ENCODE measurements around the gene PALLD. TPM values are rescaled to one million over a fixed set of nuclear protein-coding genes. Genes with fewer than 3 reads are reported as not detected.

The PALLD gene
- total RNA-seq, 1 donor from 2014 or later, result 69.2 TPM

DNA sequence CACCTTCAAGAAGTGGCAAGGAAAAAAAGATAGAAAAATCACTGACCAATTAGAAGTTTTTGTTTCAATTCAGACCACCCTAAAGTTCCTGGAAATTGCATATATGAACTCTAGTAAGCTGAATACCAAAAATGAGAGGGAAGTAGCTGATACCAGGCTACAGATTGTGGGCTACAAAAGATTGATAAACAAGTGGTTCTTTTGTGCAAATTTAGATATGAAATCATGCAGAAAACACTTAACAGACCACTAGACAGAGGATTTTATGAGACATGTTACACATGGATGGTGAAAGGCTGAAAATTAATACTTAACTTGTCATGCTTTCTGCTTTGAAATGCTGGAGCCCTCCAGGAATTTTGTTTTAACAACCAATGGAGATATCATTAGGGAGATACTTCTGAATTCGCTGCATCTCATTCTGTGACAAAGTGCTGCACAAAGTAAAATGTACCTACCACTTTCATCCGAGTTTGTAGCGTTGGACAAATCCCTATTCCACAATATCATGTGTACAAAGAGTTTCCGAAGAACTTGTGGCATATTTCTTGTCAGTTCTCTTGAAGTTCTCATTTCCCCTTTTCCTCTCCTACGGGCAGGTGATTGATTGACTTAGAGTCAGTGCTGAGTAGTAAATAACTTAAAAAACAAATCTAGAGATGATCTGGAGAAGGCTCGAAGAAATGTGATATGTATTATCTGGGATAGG, 235.0 kb downstream of the PALLD start:
- no peaks in the 10 kb centered on the region for H3K27me3 ChIP-seq (ENCODE audit: control insufficient read depth, insufficient read depth, low read length)
- H3K36me3 ChIP-seq (ENCODE audit: control insufficient read depth, insufficient read depth, low read length), result no peaks in the 10 kb centered on the region
- no peak for DNase-seq (ENCODE audit: low read depth)
- TF ChIP-seq, protein P1, sequence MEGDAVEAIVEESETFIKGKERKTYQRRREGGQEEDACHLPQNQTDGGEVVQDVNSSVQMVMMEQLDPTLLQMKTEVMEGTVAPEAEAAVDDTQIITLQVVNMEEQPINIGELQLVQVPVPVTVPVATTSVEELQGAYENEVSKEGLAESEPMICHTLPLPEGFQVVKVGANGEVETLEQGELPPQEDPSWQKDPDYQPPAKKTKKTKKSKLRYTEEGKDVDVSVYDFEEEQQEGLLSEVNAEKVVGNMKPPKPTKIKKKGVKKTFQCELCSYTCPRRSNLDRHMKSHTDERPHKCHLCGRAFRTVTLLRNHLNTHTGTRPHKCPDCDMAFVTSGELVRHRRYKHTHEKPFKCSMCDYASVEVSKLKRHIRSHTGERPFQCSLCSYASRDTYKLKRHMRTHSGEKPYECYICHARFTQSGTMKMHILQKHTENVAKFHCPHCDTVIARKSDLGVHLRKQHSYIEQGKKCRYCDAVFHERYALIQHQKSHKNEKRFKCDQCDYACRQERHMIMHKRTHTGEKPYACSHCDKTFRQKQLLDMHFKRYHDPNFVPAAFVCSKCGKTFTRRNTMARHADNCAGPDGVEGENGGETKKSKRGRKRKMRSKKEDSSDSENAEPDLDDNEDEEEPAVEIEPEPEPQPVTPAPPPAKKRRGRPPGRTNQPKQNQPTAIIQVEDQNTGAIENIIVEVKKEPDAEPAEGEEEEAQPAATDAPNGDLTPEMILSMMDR (IDR thresholded peaks at IDR 0.05; ENCODE audit: insufficient read depth, low read length, severe bottlenecking), result no peak
- no peak overlapping the region for H3K4me3 ChIP-seq (ENCODE audit: low read depth, low read length)
- FAIRE-seq, result no peak

DNA sequence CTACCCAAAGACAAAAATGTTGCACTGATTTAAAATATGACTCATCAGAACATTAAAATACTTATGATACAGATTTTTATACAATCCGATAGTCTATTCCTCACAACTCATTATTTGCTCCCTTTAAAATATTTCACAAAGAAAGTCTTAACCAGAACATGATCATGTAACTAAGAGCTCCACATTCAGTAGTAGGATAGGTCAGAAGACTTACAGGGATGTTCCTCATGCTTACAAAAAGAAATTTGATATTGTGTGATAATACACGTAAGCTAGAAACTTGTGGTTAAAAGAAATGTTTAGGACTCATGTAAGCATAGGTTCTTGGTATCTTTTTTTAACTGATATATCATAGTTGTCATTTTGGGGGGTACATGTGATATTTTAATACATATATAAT, 235.9 kb downstream of the PALLD start:
- DNase-seq (ENCODE audit: low read depth) (no peak), FAIRE-seq (no peak)
- TF ChIP-seq, protein P1 (IDR thresholded peaks at IDR 0.05; ENCODE audit: insufficient read depth, low read length, severe bottlenecking), result no peak
- Histone ChIP-seq H3K36me3 (ENCODE audit: control insufficient read depth, insufficient read depth, low read length) (no peaks in the 10 kb centered on the region), H3K4me3 (ENCODE audit: low read depth, low read length) (no peak overlapping the region), H3K27me3 (ENCODE audit: control insufficient read depth, insufficient read depth, low read length) (no peaks in the 10 kb centered on the region)

DNA sequence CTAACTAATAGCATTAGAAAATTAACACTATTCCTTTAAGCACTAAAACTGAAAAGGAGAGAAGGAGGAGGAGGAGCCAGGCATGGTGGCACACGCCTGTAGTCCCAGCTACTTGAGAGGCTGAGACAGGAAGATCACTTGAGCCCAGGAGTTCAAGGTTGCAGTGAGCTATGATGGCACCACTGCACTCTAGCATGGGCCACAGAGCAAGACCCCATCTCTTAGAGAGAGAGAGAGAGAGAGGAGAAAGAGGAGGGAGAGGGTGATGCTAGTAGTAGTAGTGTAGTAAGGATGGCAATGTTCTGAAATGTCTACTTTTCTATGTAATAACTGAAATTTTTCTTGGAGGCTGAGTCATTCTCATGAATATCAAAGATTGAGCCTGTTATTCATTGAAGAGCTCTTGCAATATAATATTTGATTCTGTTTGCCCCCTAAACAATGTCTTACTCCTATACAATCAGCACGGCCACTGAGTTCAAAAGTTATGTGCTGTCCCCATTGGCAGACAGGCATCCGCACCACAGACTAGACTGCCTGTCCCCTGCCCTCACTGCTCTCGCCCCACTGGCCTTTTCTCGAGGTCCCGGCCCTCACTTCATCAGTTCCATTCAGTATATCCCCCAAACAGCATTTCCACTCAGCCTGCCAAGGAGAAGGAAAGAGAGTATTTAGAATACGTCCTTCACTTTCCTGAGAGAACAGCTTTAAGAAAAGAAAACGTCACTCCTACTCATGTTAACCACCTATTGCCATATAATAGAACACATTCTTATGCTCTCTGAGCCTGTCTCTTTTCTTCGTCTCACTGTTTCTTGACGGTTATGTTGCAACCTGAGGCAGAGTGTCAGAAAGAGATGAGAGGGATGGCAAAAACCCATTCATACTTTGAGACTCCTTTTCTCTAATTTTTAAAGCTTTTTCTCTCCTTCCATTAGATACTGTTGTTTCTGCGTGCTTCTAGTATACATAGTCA, 238.1 kb downstream of the PALLD start:
- no peak for FAIRE-seq
- TF ChIP-seq, protein P1 (IDR thresholded peaks at IDR 0.05; ENCODE audit: insufficient read depth, low read length, severe bottlenecking), result no peak

DNA sequence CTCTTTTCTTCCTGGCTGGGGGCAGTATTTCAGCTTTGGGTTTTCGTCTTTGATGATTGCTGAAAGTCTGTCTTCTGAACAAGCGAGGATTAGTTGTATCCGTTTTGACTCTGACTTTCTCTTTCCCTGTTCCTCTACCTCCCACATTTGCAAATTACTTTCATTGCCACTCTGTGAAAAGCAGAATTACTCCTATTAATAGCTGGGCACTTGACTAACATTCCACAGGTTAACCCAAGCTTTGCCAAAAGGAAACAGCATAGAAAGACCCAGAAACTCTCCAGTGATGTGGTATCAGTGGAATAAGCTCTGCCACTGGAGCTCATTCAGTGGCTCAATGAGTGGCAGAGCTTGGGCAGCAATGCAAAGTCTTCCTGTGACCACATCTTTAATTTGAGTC, 238.9 kb downstream of the PALLD start:
- Histone ChIP-seq H3K27me3 (ENCODE audit: control insufficient read depth, insufficient read depth, low read length) (no peaks in the 10 kb centered on the region), H3K4me3 (ENCODE audit: low read depth, low read length) (no peak overlapping the region), H3K36me3 (ENCODE audit: control insufficient read depth, insufficient read depth, low read length) (no peaks in the 10 kb centered on the region)
- no peak for DNase-seq (ENCODE audit: low read depth)
- no peak for FAIRE-seq
- TF ChIP-seq, protein P1 (IDR thresholded peaks at IDR 0.05; ENCODE audit: insufficient read depth, low read length, severe bottlenecking), result no peak

More for the DNA sequence above, 238.1 kb downstream of the PALLD start:
- H3K4me3 ChIP-seq (ENCODE audit: low read depth, low read length), result no peak overlapping the region
- no peak for DNase-seq (ENCODE audit: low read depth)
- no peaks in the 10 kb centered on the region for H3K27me3 ChIP-seq (ENCODE audit: control insufficient read depth, insufficient read depth, low read length)
- no peaks in the 10 kb centered on the region for H3K36me3 ChIP-seq (ENCODE audit: control insufficient read depth, insufficient read depth, low read length)

DNA sequence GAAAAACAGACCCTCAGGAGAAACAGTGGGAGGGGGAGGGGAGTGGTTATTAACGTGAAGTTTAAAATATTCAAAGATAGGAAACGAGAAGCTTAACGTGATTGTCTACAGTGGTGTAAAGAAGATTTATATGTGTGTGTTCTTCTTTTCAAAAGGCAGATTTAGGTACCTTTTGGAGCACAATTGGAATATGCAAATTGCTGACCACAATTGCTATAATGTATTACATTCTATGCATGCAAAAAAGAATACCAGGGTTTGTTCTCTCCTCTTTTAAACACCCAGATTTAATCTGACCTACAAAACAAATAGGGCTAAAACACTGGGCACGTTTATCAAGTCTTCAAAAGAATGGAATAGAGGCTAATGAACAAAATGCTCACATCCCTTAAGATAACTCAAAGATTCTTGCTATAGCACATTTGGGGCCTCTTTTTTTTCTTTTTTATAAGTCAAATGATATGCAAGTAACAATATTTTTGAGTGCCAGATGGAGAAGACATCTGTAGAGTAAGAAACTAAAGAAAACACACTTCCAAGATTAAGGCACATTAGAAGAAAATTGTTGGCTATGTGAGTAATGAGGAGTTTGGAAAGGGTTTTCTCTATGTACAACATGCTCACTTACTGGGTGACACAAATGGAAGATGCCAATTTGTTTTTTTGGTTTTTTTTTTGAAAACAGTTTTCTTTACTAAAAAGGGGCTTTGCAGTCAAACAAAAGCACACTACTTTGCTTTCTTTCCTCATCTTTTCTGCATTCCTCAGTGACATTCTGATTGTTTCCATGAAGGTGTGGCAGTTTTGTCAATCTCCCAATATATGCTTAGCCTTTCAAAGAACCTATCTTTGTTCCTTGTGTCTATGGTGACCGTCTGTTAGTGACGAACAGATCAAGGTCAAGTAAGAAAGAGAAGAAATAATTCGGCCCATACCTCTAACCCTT, 240.3 kb downstream of the PALLD start:
- TF ChIP-seq, protein P1 (IDR thresholded peaks at IDR 0.05; ENCODE audit: insufficient read depth, low read length, severe bottlenecking), result no peak
- H3K36me3 ChIP-seq (ENCODE audit: control insufficient read depth, insufficient read depth, low read length), result no peaks in the 10 kb centered on the region
- no peak overlapping the region for H3K4me3 ChIP-seq (ENCODE audit: low read depth, low read length)
- FAIRE-seq (no peak), DNase-seq (ENCODE audit: low read depth) (no peak)
- H3K27me3 ChIP-seq (ENCODE audit: control insufficient read depth, insufficient read depth, low read length), result no peaks in the 10 kb centered on the region
